Right lobe of liver (tissue), 6 donors: ENCODE results near the gene TRMT61A. TPM values are rescaled to one million over a fixed set of nuclear protein-coding genes. Genes with fewer than 3 reads are reported as not detected.

Experiments used
- ATAC-seq, 4 donors: fragments of 200-7000 bp; cut with Tn5 transposase; one replicate each; pipeline ENCODE4 v1.9.1; 2020; ENCODE audit warnings: mild to moderate bottlenecking in 4 of 4, moderate library complexity in 4 of 4
- DNase-seq, 3 donors: peaks; one replicate each; pipeline ENCODE4 v3.0.0-alpha.2; 2020
- H3K27ac ChIP-seq, 3 donors: fragments of 200-600 bp; one replicate each; pipeline ENCODE4 v1.8.0; 2022
- H3K27me3 ChIP-seq, 2 donors: fragments of 200-600 bp; one replicate each; pipeline ENCODE4 v1.8.0; 2022
- H3K36me3 ChIP-seq, 4 donors: fragments of 200-600 bp; sonication (generic) in 1 of 4; one replicate each; pipeline versions ENCODE4 v1.5.1 to v1.8.0; 2017 to 2022; ENCODE audit warnings: control low read depth in 1 of 4
- H3K4me1 ChIP-seq, 4 donors: fragments of 200-600 bp; sonication (generic) in 1 of 4; one replicate each; pipeline versions ENCODE4 v1.5.1 to v1.8.0; 2017 to 2022; ENCODE audit warnings: control low read depth in 1 of 4
- H3K4me3 ChIP-seq, 3 donors: fragments of 200-600 bp; one replicate each; pipeline ENCODE4 v1.8.0; 2022
- H3K9me3 ChIP-seq, 4 donors: fragments of 200-600 bp; sonication (generic) in 1 of 4; one replicate each; pipeline versions ENCODE4 v1.5.1 to v1.8.0; 2017 to 2022; ENCODE audit warnings: control low read depth in 1 of 4
- CTCF ChIP-seq, 4 donors: fragments of 200-600 bp in 3 of 4; fragments of 450-650 bp in 1 of 4; IDR thresholded peaks; one replicate each; pipeline versions ENCODE4 v1.5.1 to v1.8.0; 2016 to 2022; ENCODE audit warnings: antibody characterized with exemption in 4 of 4, mild to moderate bottlenecking in 2 of 4
- POLR2A ChIP-seq: fragments of 450-650 bp; IDR thresholded peaks from one replicate; pipeline ENCODE4 v1.6.1; 2017; ENCODE audit warnings: antibody characterized with exemption, mild to moderate bottlenecking
- WGBS: methylation state at CpG from one replicate; pipeline ENCODE4 v1.1.6; 2018; ENCODE audit warnings: low coverage, low lambda C conversion rate; ENCODE audit not compliant: insufficient coverage; ENCODE audit errors: missing lambda C conversion rate; 5-methylcytosine and 5-hydroxymethylcytosine counted together
- intact Hi-C, 2 donors: fragments of 100-400 bp; cut with DNase I; formaldehyde crosslinking; loops; one replicate each; pipeline versions ENCODE4 v1.11.2 to v1.14.1; 2022
- total RNA-seq, 6 experiments: library from RNA; depleted of rRNA in 2 of 6; stranded (reverse); fragments of >200 nt in 2 of 6; fragmentation: NEBNext Ultra II Directional in 3 of 6; extraction: Animal tissue kit (Norgen Biotek cat#: 25700) in 3 of 6; gene quantifications; one replicate each; pipeline versions ENCODE4 v1.1.0 to v1.2.4, GENCODE V29; 2016 to 2023
- donor health status: DM: no; HTN: yes; CAD: no.
- donor health status: DM: no; HTN: no; CAD: no.
- donor health status: DM: no; HTN: no; CAD: no.
- donor health status: DM: no; HTN: yes; CAD: no.
- donor health status: DM: no; HTN: yes; CAD: no.

Gene TRMT61A
- total RNA-seq, 6 experiments from 2014 or later = 3.8 to 12.1 (median 4.8) TPM

GRCh38 chr14:103488071-103488470 is 40.9 kb upstream of the TRMT61A start:
- DNase-seq = no peak
- 93% methylated on average over 4 of the region's 6 CpGs for WGBS
- H3K4me3 ChIP-seq = no peak overlapping the region
- ATAC-seq = no peak
- peaks cover 0 to 7% (median 0%) of the 10 kb centered on the region in 4 donors for H3K4me1 ChIP-seq
- H3K36me3 ChIP-seq = peaks cover 0 to 28% (median 9%) of the 10 kb centered on the region in 4 donors
- H3K27me3 ChIP-seq = no peaks in the 10 kb centered on the region
- H3K9me3 ChIP-seq = no peaks in the 10 kb centered on the region
- H3K27ac ChIP-seq = no peak overlapping the region
- TF ChIP-seq POLR2A = no peak
- TF ChIP-seq CTCF (IDR thresholded peaks at IDR 0.05) = no peak
- intact Hi-C loops = no loop called here

- peaks cover 0 to 34% (median 9%) of the 10 kb centered on the region in 4 donors for H3K36me3 ChIP-seq
- DNase-seq = no peak
These were observed 40.0 kb upstream of the TRMT61A start for GRCh38 chr14:103488960-103489359.

GRCh38 chr14:103489621-103490020 is 39.4 kb upstream of the TRMT61A start:
- no peak for DNase-seq
- Histone ChIP-seq H3K27me3 (no peaks in the 10 kb centered on the region), H3K27ac (no peak overlapping the region), H3K4me3 (no peak overlapping the region), H3K9me3 (no peaks in the 10 kb centered on the region), H3K4me1 (peaks cover 0 to 7% (median 0%) of the 10 kb centered on the region in 4 donors), H3K36me3 (peaks cover 0 to 41% (median 9%) of the 10 kb centered on the region in 4 donors)
- intact Hi-C loops = loop anchor here in 1 of 2 donors (10.0 kb wide), 1 partner anchor 55 kb away; no protein-coding TSS in a partner anchor
- WGBS = 67% methylated on average over 1 of the region's 2 CpGs
- no peak for ATAC-seq
- TF ChIP-seq POLR2A (no peak), CTCF (IDR thresholded peaks at IDR 0.05) (no peak)

More at GRCh38 chr14:103488960-103489359, 40.0 kb upstream of the TRMT61A start:
- WGBS = 85% methylated on average over 2 of the region's 2 CpGs
- TF ChIP-seq CTCF (IDR thresholded peaks at IDR 0.05) = no peak
- TF ChIP-seq POLR2A = no peak
- no peak overlapping the region for H3K27ac ChIP-seq
- H3K4me1 ChIP-seq = peaks cover 0 to 7% (median 0%) of the 10 kb centered on the region in 4 donors
- H3K9me3 ChIP-seq = no peaks in the 10 kb centered on the region
- no peak for ATAC-seq
- intact Hi-C loops = no loop called here
- no peak overlapping the region for H3K4me3 ChIP-seq
- no peaks in the 10 kb centered on the region for H3K27me3 ChIP-seq

GRCh38 chr14:103491691-103492090 is 37.3 kb upstream of the TRMT61A start:
- no peaks in the 10 kb centered on the region for H3K9me3 ChIP-seq
- no peaks in the 10 kb centered on the region for H3K27me3 ChIP-seq
- DNase-seq (no peak), ATAC-seq (no peak)
- intact Hi-C loops = loop anchor here in 1 of 2 donors (10.0 kb wide), 1 partner anchor 53 kb away; no protein-coding TSS in a partner anchor
- 86% methylated on average over 10 of the region's 10 CpGs for WGBS
- no peak overlapping the region for H3K4me3 ChIP-seq
- no peak overlapping the region for H3K27ac ChIP-seq
- peaks cover 0 to 13% (median 0%) of the 10 kb centered on the region in 4 donors for H3K4me1 ChIP-seq
- peaks cover 0 to 49% (median 11%) of the 10 kb centered on the region in 4 donors for H3K36me3 ChIP-seq
- no peak for TF ChIP-seq POLR2A
- TF ChIP-seq CTCF (IDR thresholded peaks at IDR 0.05) = no peak
